GM12801 (cell line): Measurements from ENCODE around the gene LGALS12.

Experiments
- CTCF ChIP-seq: IDR thresholded peaks from one replicate; pipeline ENCODE4 v1.5.1; 2011; ENCODE audit warnings: control low read depth; ENCODE audit not compliant: insufficient read length; ENCODE audit errors: extremely low read depth

The LGALS12 gene

GRCh38 chr11:63492441-63492840 is 13.4 kb upstream of the LGALS12 start:
- TF ChIP-seq CTCF = no peak

- TF ChIP-seq CTCF = no peak
Measured at GRCh38 chr11:63493127-63493526, 12.8 kb upstream of the LGALS12 start.

GRCh38 chr11:63494975-63495374 is 10.9 kb upstream of the LGALS12 start:
- no peak for TF ChIP-seq CTCF

- TF ChIP-seq CTCF = no peak
Measured at GRCh38 chr11:63499874-63500273, 6.0 kb upstream of the LGALS12 start.

GRCh38 chr11:63501236-63501635 is 4.6 kb upstream of the LGALS12 start:
- no peak for TF ChIP-seq CTCF

- TF ChIP-seq CTCF = no peak
Measured at GRCh38 chr11:63502252-63502820, 3.5 kb upstream of the LGALS12 start.

GRCh38 chr11:63503492-63503891 is 2.4 kb upstream of the LGALS12 start:
- TF ChIP-seq CTCF = no peak
